Activated T-helper 1 cell treated with Interleukin-2 at 50 U/mL for 16 hours (primary cell): Measurements from ENCODE around the gene ZNF146.
"Not testable (repeated sequence)": the region's sequence is repeated elsewhere in the genome, so short reads cannot be mapped to it uniquely, and the experiment has no call there.

Experiments
- DNase-seq: peaks from one replicate; pipeline ENCODE4 v3.0.0-alpha.2; 2020; ENCODE audit warnings: low read depth

The ZNF146 gene

GRCh38 chr19:36236304-36236945, 21.5 kb downstream of the ZNF146 start:
- DNase-seq: no peak

DNA sequence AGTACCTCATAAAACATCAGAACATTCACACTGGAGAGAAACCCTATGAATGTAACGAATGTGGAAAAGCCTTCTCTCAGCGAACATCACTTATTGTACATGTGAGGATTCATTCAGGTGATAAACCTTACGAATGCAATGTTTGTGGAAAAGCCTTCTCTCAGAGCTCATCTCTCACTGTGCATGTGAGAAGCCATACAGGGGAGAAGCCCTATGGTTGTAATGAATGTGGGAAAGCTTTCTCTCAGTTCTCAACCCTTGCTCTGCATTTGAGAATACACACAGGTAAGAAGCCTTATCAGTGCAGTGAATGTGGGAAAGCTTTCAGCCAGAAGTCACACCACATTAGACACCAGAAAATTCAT, 22.0 kb downstream of the ZNF146 start:
- DNase-seq: no peak

GRCh38 chr19:36244066-36244465, 29.2 kb downstream of the ZNF146 start:
- DNase-seq: no peak

GRCh38 chr19:36245210-36246005, 30.5 kb downstream of the ZNF146 start:
- DNase-seq: no peak

DNA sequence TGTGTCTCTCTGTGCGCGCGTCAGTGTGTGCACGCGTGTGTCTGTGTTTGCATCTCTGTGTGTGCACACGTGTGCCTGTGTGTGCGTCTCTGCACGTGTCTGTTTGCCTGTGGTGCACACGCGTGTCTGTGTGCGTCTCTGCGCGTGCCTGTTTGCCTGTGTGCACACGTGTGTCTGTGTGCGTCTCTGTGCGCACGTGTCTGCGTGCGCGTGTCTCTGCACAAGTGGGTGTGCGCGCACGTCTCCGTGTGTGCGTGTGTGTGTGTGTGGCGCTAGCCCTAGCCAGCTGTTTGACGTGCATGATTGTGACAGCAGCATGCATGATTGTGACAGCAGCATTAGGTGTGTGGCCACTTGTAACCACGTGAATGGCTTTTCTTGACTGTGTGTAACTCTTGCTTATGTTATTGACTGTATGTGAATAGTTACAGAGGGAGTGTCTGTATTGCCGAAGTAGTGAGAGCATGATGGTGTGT, 31.1 kb downstream of the ZNF146 start:
- DNase-seq: no peak

DNA sequence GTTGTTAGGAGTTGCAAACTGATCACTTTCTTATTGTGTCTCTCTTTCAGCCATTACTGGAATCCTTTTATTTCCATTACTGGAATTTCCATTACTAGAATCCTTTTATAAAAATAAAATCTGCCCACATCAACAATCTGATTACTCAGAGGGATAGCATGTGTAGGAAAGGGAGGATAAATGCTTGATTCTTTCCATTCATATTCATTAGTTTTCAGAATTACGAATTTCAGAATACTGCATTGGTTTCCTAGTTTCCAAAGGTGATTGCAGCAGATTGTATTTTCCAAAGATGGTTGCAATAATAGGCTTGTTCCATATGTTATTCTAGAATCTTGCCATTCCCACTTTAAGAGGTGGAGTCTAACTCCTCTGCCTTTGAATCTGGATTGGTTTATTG, 37.1 kb downstream of the ZNF146 start:
- DNase-seq: no peak

DNA sequence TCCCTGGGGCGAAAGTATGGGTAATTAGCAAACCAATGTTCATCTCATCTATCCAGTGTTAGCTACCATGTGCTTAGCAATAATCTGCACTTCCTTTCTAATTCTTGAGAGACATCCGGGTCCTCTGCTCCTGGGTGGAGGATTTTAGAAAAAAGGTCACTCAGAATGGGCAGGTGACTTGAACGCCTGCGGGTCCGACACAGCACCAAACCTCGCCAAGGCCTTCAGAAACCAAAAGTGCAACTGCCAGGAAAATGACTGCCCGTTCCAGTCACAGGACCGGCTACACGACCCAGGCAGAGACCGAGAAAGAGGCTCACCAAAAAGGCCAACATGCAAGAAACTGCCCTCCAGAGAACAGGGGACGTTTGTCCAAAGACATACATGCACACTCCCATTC, 39.9 kb downstream of the ZNF146 start:
- DNase-seq: no peak

DNA sequence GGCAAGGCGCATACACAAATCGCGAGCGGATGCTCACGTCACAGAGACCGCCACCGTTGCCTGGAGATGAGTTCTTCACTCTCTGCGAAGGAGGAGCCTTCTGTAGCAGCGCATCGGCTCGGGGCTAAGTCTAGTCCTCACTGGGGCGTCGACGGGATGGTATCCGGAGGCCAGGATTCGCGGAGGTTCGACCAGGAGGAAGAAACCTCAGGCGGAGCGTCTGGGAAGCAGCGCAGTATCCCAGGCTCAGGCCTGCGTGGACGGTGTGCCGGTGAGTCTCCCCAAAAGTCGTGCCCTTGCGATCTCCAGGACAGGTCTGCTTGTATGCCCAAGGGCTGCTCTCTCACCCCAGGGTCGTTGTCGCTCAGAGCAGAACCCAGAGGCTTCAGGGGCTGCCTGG, 40.4 kb downstream of the ZNF146 start:
- DNase-seq: no peak

- DNase-seq: no peak
These were observed 41.2 kb downstream of the ZNF146 start for GRCh38 chr19:36256064-36256463.

GRCh38 chr19:36256853-36257519, 42.1 kb downstream of the ZNF146 start:
- no peak for DNase-seq

DNA sequence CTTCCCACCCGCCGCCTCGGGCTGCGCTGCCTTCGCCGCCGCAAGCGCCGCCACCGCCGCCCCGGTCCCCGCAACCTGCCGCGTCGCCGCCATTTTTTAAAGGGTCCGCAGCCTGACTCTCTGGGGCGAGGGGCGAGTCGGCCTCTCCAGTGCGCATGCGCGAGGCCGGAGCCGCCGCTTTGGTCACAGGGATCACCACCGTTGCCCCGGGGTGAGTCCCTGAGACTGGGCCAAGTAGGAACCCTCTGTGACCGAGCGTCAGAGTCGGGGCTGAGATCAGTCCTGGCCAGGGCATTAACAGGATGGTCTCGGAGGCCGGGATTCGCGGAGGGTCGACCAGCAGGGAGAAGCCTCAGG, 42.6 kb downstream of the ZNF146 start:
- DNase-seq: no peak

DNA sequence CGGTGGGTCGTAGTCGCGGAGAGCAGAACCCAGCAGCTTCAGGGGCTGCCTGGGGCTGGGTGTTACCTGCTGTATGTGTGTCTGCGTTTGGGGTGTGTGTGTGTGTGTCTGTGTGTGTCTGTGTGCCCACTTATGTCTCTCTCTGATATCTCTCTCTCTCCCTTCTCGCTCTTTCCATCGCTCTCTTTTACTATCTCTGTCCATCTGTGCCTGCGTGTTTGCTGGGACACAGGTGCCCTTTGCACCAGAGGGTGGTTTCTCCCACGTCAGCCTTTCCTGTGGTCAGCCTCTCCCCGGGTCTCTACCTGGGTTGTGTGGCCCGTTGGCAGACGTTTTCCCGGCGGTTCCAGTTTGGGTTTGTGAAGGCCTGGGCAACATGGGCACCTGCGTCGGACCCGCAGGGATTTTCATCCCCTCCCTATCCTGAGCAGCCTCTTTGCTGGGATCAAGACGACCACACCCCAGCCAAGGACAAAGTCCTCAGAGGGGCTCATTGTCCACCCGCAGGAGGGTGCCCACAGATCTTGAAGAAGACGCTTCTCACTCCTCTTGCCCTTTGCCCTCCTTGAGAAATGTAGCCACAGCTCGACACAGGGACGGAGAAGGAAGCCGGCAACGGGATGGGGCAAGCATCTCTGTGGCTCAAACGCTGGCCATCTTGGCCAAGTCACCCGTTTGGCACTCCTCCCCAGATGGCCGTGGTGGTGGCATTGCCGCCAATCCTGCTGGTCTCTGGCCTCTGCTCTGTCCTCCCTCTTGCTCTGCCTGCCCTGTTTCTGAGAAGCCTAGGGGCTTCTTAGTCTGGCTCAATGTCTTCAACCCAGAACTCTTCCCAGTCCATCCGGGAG, 43.3 kb downstream of the ZNF146 start:
- DNase-seq: no peak

DNA sequence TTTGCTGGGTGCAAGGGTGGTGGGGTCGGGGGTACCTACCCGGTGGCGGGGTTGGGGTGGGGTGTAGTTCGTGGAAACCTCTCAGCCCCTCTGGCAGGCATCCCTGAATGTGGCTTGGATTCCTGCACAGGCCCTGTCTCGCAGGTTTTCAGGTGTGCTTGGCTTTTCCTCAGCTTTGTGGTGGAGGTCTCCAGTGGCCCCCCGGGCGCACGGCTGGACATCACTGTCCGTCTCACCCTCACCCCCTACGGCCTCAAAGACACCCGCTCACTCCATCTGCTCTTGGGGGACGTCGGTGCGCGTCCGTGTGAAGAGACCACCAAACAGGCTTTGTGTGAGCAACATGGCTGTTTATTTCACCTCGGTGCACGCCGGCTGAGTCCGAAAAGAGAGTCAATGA, 44.3 kb downstream of the ZNF146 start:
- no peak for DNase-seq

GRCh38 chr19:36265064-36265463, 50.2 kb downstream of the ZNF146 start:
- no peak for DNase-seq

DNA sequence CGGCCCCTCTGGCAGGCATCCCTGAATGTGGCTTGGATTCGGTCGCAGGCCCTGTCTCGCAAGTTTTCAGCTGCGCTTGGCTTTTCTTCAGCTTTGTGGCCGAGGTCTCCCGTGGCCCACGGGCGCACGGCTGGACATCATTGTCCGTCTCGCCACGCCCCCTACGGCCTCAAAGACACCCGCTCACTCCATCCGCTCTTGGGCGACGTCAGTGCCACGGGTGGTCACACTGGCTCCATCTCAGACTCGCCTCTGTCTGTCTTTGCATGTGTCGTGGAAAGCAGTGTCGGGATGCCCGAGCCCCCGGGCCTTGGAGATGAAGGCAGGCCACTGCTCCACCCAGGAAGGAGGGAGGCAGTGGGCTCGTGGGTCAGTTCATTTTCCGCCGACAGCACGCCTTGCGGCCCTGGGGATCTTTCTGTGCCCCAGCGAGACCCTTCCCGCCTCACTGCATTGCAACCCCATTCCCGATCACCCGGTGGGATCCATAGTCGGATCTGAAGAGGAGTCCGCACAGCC, 51.0 kb downstream of the ZNF146 start:
- DNase-seq: no peak

GRCh38 chr19:36266375-36266961, 51.6 kb downstream of the ZNF146 start:
- no peak for DNase-seq

DNA sequence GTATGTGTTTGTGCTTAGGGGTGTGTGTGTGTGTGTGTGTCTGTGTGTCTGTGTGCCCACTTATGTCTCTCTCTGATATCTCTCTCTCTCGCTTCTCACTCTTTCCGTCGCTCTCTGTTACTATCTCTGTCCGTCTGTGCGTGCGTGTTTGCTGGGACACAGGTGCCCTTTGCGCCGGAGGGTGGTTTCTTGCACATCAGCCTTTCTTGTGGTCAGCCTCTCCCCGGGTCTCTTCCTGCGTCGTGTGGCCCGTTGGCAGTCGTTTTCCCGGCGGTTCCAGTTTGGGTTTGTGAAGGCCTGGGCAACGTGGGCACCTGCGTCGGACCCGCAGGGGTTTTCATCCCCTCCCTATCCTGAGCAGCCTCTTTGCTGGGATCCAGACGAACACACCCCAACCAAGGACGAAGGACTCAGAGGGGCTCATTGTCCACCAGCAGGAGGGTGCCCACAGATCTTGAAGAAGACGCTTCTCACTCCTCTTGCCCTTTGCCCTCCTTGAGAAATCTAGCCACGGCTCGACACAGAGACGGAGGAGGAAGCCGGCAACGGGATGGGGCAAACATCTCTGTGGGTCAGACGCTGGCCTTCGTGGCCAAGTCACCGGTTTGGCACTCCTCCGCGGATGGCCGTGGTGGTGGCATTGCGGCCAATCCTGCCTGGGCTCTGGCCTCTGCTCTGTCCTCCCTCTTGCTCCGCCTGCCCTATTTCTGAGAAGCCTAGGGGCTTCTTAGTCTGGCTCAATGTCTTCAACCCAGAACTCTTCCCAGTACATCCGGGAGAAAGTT, 52.3 kb downstream of the ZNF146 start:
- DNase-seq: no peak

GRCh38 chr19:36268081-36268480, 53.2 kb downstream of the ZNF146 start:
- DNase-seq: not testable (repeated sequence)

DNA sequence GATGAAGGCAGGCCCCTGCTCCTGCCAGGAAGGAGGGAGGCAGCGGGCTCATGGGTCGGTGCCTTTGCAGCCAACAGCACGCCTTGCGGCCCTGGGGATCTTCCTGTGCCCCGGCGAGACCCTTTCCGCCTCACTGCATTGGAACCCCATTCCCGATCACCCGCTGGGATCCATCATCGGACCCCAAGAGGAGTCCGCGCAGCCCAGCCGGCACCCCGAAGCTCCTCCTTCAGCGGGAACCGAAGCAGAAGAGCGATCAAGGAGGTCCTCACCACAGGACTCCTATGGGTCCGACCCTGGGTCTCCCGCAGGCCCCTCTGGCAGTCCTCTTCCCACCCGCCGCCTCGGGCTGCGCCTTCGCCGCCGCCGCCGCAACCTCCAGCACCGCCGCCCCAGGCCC, 53.7 kb downstream of the ZNF146 start:
- not testable (repeated sequence) for DNase-seq

GRCh38 chr19:36269295-36269694, 54.4 kb downstream of the ZNF146 start:
- not testable (repeated sequence) for DNase-seq
